DND-41 (cell line): ENCODE measurements around the gene FOXN1.

Experiments
- ATAC-seq: fragments of 200-7000 bp; cut with Tn5 transposase; 3 replicates; pipeline ENCODE4 v1.9.1; 2021; ENCODE audit warnings: low read depth; ENCODE audit not compliant: insufficient read depth
- DNase-seq: peaks from one replicate; pipeline ENCODE4 v3.0.0-alpha.2; 2020
- H2AFZ ChIP-seq: 2 replicates; pipeline ENCODE4 v1.6.0; 2012; ENCODE audit warnings: low read depth, low read length
- H3K27ac ChIP-seq: 2 replicates; pipeline ENCODE4 v1.5.1; 2012; ENCODE audit warnings: low read length, inconsistent platforms
- H3K27me3 ChIP-seq: fragments of 200-600 bp; sonication (generic); 2 replicates; pipeline ENCODE4 v1.6.0; 2012; ENCODE audit warnings: low read length, mild to moderate bottlenecking, inconsistent platforms; ENCODE audit not compliant: insufficient read depth, poor library complexity
- H3K36me3 ChIP-seq: 2 replicates; pipeline ENCODE4 v1.5.1; 2012; ENCODE audit warnings: low read length, inconsistent platforms; ENCODE audit not compliant: insufficient read depth
- H3K4me1 ChIP-seq: 2 replicates; pipeline ENCODE4 v1.5.1; 2012; ENCODE audit warnings: mild to moderate bottlenecking, low read length; ENCODE audit not compliant: insufficient read depth
- H3K4me2 ChIP-seq: 2 replicates; pipeline ENCODE4 v1.6.0; 2012; ENCODE audit warnings: mild to moderate bottlenecking, moderate library complexity, low read length, inconsistent platforms; ENCODE audit not compliant: insufficient read depth
- H3K4me3 ChIP-seq, 2 experiments: fragments of 200-600 bp in 1 of 2; shearing (Covaris generic) in 1 of 2; 2 replicates each; pipeline ENCODE4 v1.5.1; 2012 to 2016; ENCODE audit warnings: inconsistent platforms in 2 of 2, low read length in 2 of 2, mild to moderate bottlenecking in 2 of 2, low read depth in 1 of 2, moderate library complexity in 1 of 2
- H3K79me2 ChIP-seq: 2 replicates; pipeline ENCODE4 v1.6.0; 2012; ENCODE audit warnings: low read length, inconsistent platforms; ENCODE audit not compliant: insufficient read depth
- H3K9ac ChIP-seq: 2 replicates; pipeline ENCODE4 v1.6.0; 2012; ENCODE audit warnings: low read depth, mild to moderate bottlenecking, inconsistent platforms, low read length, moderate library complexity
- H3K9me3 ChIP-seq: 2 replicates; pipeline ENCODE4 v1.5.1; 2012; ENCODE audit warnings: low read length, moderate library complexity, mild to moderate bottlenecking, inconsistent platforms; ENCODE audit not compliant: insufficient read depth, severe bottlenecking
- H4K20me1 ChIP-seq: 2 replicates; pipeline ENCODE4 v1.6.0; 2012; ENCODE audit warnings: low read length; ENCODE audit not compliant: insufficient read depth
- EZH2 ChIP-seq: IDR thresholded peaks from 3 replicates; pipeline ENCODE4 v1.6.1; 2012; ENCODE audit warnings: borderline replicate concordance, low read depth, mild to moderate bottlenecking, moderate library complexity, low read length, inconsistent platforms; ENCODE audit not compliant: severe bottlenecking
- TF ChIP-seq, protein P1 (sequence below): IDR thresholded peaks from 2 replicates; pipeline ENCODE4 v1.5.1; 2012; ENCODE audit warnings: borderline replicate concordance, low read length, moderate library complexity, mild to moderate bottlenecking; ENCODE audit not compliant: poor library complexity, severe bottlenecking; ENCODE audit errors: extremely low read depth

FOXN1 gene

DNA sequence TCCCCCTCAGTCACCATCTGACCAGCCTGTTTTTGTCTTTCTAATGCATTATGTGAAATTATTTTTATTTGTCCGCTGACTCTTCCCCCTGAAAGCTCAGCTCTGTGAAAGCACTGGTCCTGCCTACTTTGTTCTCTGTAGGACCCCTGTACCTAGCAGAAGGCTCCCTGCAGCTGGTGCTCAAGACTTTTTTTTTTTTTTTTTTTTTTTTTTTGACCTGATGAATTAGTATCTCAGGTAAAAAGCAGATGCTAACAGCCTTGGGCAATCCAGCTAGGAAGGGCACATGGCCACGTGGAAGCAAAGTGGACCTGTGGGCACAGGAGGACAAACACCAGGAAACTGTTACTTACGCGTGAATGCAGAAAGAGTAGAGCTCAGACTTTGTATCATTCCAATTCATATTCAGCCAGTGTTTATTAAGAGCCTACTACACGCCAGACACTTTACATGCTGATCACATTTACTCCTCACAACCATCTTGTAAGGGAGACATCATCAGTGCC lies 46.9 kb downstream of the FOXN1 start:
- H3K4me3 ChIP-seq: peak overlapping the region in 1 of 2 experiments; percentile 80; a peak in 2 of 4 replicates

GRCh38 chr17:28554565-28554964 lies 48.4 kb downstream of the FOXN1 start:
- H4K20me1 ChIP-seq: no peaks in the 10 kb centered on the region
- H3K27ac ChIP-seq: no peak overlapping the region
- no peak for DNase-seq
- no peaks in the 10 kb centered on the region for H3K79me2 ChIP-seq
- H2AFZ ChIP-seq: no peak overlapping the region
- peaks cover 30% of the 10 kb centered on the region for H3K4me1 ChIP-seq
- H3K36me3 ChIP-seq: peaks cover 47% of the 10 kb centered on the region
- H3K4me2 ChIP-seq: no peak overlapping the region
- H3K27me3 ChIP-seq: no peaks in the 10 kb centered on the region
- no peak for TF ChIP-seq EZH2
- TF ChIP-seq, protein P1, sequence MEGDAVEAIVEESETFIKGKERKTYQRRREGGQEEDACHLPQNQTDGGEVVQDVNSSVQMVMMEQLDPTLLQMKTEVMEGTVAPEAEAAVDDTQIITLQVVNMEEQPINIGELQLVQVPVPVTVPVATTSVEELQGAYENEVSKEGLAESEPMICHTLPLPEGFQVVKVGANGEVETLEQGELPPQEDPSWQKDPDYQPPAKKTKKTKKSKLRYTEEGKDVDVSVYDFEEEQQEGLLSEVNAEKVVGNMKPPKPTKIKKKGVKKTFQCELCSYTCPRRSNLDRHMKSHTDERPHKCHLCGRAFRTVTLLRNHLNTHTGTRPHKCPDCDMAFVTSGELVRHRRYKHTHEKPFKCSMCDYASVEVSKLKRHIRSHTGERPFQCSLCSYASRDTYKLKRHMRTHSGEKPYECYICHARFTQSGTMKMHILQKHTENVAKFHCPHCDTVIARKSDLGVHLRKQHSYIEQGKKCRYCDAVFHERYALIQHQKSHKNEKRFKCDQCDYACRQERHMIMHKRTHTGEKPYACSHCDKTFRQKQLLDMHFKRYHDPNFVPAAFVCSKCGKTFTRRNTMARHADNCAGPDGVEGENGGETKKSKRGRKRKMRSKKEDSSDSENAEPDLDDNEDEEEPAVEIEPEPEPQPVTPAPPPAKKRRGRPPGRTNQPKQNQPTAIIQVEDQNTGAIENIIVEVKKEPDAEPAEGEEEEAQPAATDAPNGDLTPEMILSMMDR: peak; percentile 48
- H3K9me3 ChIP-seq: no peaks in the 10 kb centered on the region
- no peak for ATAC-seq
- H3K4me3 ChIP-seq: no peak overlapping the region
- no peak overlapping the region for H3K9ac ChIP-seq

More for the DNA sequence above, 46.9 kb downstream of the FOXN1 start:
- Histone ChIP-seq H3K79me2 (no peaks in the 10 kb centered on the region), H3K27me3 (no peaks in the 10 kb centered on the region), H4K20me1 (0 out of 2 replicates have a peak, but pooled peaks cover 8% of the 10 kb centered on the region), H2AFZ (peak overlapping the region; percentile 65), H3K4me2 (peak overlapping the region; percentile 93), H3K9me3 (no peaks in the 10 kb centered on the region), H3K27ac (no peak overlapping the region), H3K36me3 (peaks cover 44% of the 10 kb centered on the region), H3K4me1 (peaks cover 36% of the 10 kb centered on the region), H3K9ac (peak overlapping the region; percentile 79; the same call in 1 of the 2 replicates)
- no peak for ATAC-seq
- no peak for DNase-seq
- no peak for TF ChIP-seq EZH2
- TF ChIP-seq, protein P1: no peak

GRCh38 chr17:28555022-28555421 lies 48.9 kb downstream of the FOXN1 start:
- Histone ChIP-seq H3K36me3 (peaks cover 52% of the 10 kb centered on the region), H3K9me3 (no peaks in the 10 kb centered on the region), H3K27ac (no peak overlapping the region), H3K4me3 (no peak overlapping the region), H2AFZ (no peak overlapping the region), H4K20me1 (no peaks in the 10 kb centered on the region), H3K9ac (no peak overlapping the region), H3K4me1 (peaks cover 26% of the 10 kb centered on the region), H3K79me2 (no peaks in the 10 kb centered on the region), H3K27me3 (no peaks in the 10 kb centered on the region), H3K4me2 (no peak overlapping the region)
- no peak for TF ChIP-seq EZH2
- TF ChIP-seq, protein P1: no peak
- ATAC-seq (no peak), DNase-seq (no peak)
